Keratinocyte (primary cell): ENCODE data around the gene JAM3. TPM values are rescaled to one million over a fixed set of nuclear protein-coding genes. Genes with fewer than 3 reads are reported as not detected.

Experiments used
- DNase-seq: peaks from one replicate; pipeline ENCODE4 v3.0.0-alpha.2; 2011; ENCODE audit warnings: low read depth, missing footprints, low spot score
- FAIRE-seq: peaks from 2 replicates; lab custom pipeline; 2011; peaks lifted over from hg19 to GRCh38; lab: Jason Lieb, UNC
- H2AFZ ChIP-seq: 2 replicates; pipeline ENCODE4 v1.6.0; 2012; ENCODE audit warnings: low read length, control low read depth, inconsistent platforms; ENCODE audit not compliant: control insufficient read depth
- H3K27ac ChIP-seq: 2 replicates; pipeline ENCODE4 v1.5.1; 2011; ENCODE audit warnings: low read length; ENCODE audit not compliant: control insufficient read depth, insufficient read depth
- H3K27me3 ChIP-seq: 3 replicates; pipeline ENCODE4 v1.6.0; 2011; ENCODE audit warnings: low read length; ENCODE audit not compliant: control insufficient read depth, insufficient read depth; ENCODE audit errors: extremely low read depth
- H3K36me3 ChIP-seq, 2 experiments: 2 replicates in 1 of 2; 3 replicates in 1 of 2; pipeline ENCODE4 v1.5.1; 2011; ENCODE audit warnings: low read length in 2 of 2, mild to moderate bottlenecking in 1 of 2; ENCODE audit not compliant: control insufficient read depth in 2 of 2, insufficient read depth in 2 of 2; ENCODE audit errors: extremely low read depth in 1 of 2
- H3K4me1 ChIP-seq: 3 replicates; pipeline ENCODE4 v1.5.1; 2011; ENCODE audit warnings: low read length; ENCODE audit not compliant: control insufficient read depth, insufficient read depth; ENCODE audit errors: extremely low read depth
- H3K4me2 ChIP-seq: 3 replicates; pipeline ENCODE4 v1.6.0; 2011; ENCODE audit warnings: low read depth, low read length; ENCODE audit not compliant: control insufficient read depth, insufficient read depth; ENCODE audit errors: extremely low read depth
- H3K4me3 ChIP-seq, 3 experiments: fragments of 200-600 bp in 1 of 3; sonication (generic) in 1 of 3; 2 replicates in 2 of 3; 3 replicates in 1 of 3; pipeline ENCODE4 v1.5.1; 2011 to 2016; ENCODE audit warnings: low read length in 3 of 3, mild to moderate bottlenecking in 3 of 3, control low read depth in 2 of 3, inconsistent platforms in 1 of 3, low read depth in 1 of 3, mixed read lengths in 1 of 3, mixed run types in 1 of 3, moderate library complexity in 1 of 3; ENCODE audit not compliant: control insufficient read depth in 2 of 3, insufficient read depth in 2 of 3; ENCODE audit errors: extremely low read depth in 1 of 3
- H3K79me2 ChIP-seq: 2 replicates; pipeline ENCODE4 v1.6.0; 2012; ENCODE audit warnings: low read length; ENCODE audit not compliant: control insufficient read depth, insufficient read depth
- H3K9ac ChIP-seq: 3 replicates; pipeline ENCODE4 v1.6.0; 2011; ENCODE audit warnings: low read length; ENCODE audit not compliant: control insufficient read depth, insufficient read depth; ENCODE audit errors: extremely low read depth
- H3K9me1 ChIP-seq: 3 replicates; pipeline ENCODE4 v1.6.0; 2011; ENCODE audit warnings: low read length; ENCODE audit not compliant: control insufficient read depth, insufficient read depth; ENCODE audit errors: extremely low read depth
- H3K9me3 ChIP-seq: 2 replicates; pipeline ENCODE4 v1.5.1; 2012; ENCODE audit warnings: low read depth, low read length; ENCODE audit not compliant: control insufficient read depth
- H4K20me1 ChIP-seq: 3 replicates; pipeline ENCODE4 v1.6.0; 2011; ENCODE audit warnings: low read length; ENCODE audit not compliant: control insufficient read depth, insufficient read depth; ENCODE audit errors: extremely low read depth
- EZH2 ChIP-seq: IDR thresholded peaks from one replicate; pipeline ENCODE4 v1.6.1; 2012; ENCODE audit warnings: inconsistent platforms, mild to moderate bottlenecking, low read length, moderate library complexity
- dilution Hi-C: fragments of 300-500 bp; cut with MboI; formaldehyde crosslinking; loops from one replicate; pipeline ENCODE4 v1.7.0; 2020; ENCODE audit warnings: low sequenced_read_pairs; ENCODE audit not compliant: extremely low pct_ligation_motif_present
- polyA plus RNA-seq, 5 experiments: library from polyadenylated mRNA; depleted of rRNA in 3 of 5; stranded (reverse) in 3 of 5; stranded (forward) in 1 of 5; unstranded in 1 of 5; fragments of >200 nt; gene quantifications; 1 replicate in 1 of 5; 2 replicates in 3 of 5; 3 replicates in 1 of 5; pipeline versions ENCODE4 v1.2.1 to v1.2.3, GENCODE V29; 2011 to 2012; ENCODE audit warnings: missing spikeins in 2 of 5, low read depth in 1 of 5, low replicate concordance in 1 of 5
- TF ChIP-seq, protein P1 (sequence below), 3 experiments: IDR thresholded peaks in 1 of 3; conservative IDR thresholded peaks in 1 of 3; optimal IDR thresholded peaks in 1 of 3; 2 replicates in 2 of 3; 3 replicates in 1 of 3; pipeline versions ENCODE3 to v1.5.1; 2011; ENCODE audit warnings: low read length in 3 of 3, mild to moderate bottlenecking in 3 of 3, moderate library complexity in 2 of 3, control low read depth in 1 of 3, inconsistent platforms in 1 of 3; ENCODE audit not compliant: insufficient read depth in 2 of 3; ENCODE audit errors: extremely low read depth in 1 of 3

Gene JAM3
- polyA plus RNA-seq, 1 donor (not counting 4 experiments of a cell fraction or from before 2014, with no cell fraction given): 11.4 TPM

DNA sequence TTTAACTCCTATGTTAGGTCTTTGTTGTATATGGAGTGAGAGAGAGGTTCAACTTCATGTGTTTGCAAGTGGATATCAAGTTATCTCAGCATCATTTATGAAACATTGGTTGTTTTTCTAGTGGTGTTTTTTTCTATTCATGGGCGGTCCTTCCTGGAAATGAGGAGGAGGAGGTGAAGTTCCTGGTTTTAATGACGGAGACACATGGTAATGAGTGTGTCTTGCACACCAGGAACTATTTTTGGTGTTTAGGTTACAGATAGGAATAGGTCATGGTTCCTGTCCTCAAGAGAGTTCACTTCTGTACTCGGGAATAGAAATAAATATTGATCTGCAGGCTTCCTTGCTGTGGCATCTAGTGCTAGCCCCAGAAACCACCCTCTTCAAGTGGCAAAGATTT, 74.9 kb downstream of the JAM3 start:
- Histone ChIP-seq H3K4me1 (no peaks in the 10 kb centered on the region), H3K36me3 (peaks cover 0 to 1% of the 10 kb centered on the region in 2 experiments), H3K79me2 (no peaks in the 10 kb centered on the region), H3K4me2 (no peak overlapping the region), H4K20me1 (no peaks in the 10 kb centered on the region), H3K9ac (no peak overlapping the region), H3K9me1 (no peaks in the 10 kb centered on the region), H3K4me3 (no peak overlapping the region), H3K27ac (no peak overlapping the region), H3K9me3 (no peaks in the 10 kb centered on the region), H2AFZ (no peak overlapping the region), H3K27me3 (no peaks in the 10 kb centered on the region)
- FAIRE-seq: no peak
- no peak for DNase-seq
- TF ChIP-seq, protein P1, sequence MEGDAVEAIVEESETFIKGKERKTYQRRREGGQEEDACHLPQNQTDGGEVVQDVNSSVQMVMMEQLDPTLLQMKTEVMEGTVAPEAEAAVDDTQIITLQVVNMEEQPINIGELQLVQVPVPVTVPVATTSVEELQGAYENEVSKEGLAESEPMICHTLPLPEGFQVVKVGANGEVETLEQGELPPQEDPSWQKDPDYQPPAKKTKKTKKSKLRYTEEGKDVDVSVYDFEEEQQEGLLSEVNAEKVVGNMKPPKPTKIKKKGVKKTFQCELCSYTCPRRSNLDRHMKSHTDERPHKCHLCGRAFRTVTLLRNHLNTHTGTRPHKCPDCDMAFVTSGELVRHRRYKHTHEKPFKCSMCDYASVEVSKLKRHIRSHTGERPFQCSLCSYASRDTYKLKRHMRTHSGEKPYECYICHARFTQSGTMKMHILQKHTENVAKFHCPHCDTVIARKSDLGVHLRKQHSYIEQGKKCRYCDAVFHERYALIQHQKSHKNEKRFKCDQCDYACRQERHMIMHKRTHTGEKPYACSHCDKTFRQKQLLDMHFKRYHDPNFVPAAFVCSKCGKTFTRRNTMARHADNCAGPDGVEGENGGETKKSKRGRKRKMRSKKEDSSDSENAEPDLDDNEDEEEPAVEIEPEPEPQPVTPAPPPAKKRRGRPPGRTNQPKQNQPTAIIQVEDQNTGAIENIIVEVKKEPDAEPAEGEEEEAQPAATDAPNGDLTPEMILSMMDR (optimal IDR thresholded peaks at IDR 0.05 in 1 of 3, IDR thresholded peaks at IDR 0.05 in 1 of 3, conservative IDR thresholded peaks at IDR 0.05 in 1 of 3; ENCODE audit: extremely low read depth in 1 of 3, insufficient read depth in 2 of 3, low read length in 3 of 3): no peak
- no peak for TF ChIP-seq EZH2
- dilution Hi-C loops: no loop called here

- dilution Hi-C loops: no loop called here
- H3K9me3 ChIP-seq: no peaks in the 10 kb centered on the region
Observed at GRCh38 chr11:134144744-134145143, 75.9 kb downstream of the JAM3 start.

More at GRCh38 chr11:134144744-134145143, 75.9 kb downstream of the JAM3 start:
- H3K4me1 ChIP-seq: no peaks in the 10 kb centered on the region
- FAIRE-seq: no peak
- H3K4me3 ChIP-seq: no peak overlapping the region
- no peaks in the 10 kb centered on the region for H3K27me3 ChIP-seq
- H3K4me2 ChIP-seq: no peak overlapping the region
- no peak overlapping the region for H2AFZ ChIP-seq
- H4K20me1 ChIP-seq: no peaks in the 10 kb centered on the region
- no peak overlapping the region for H3K27ac ChIP-seq
- DNase-seq: no peak
- no peaks in the 10 kb centered on the region for H3K79me2 ChIP-seq
- H3K9me1 ChIP-seq: no peaks in the 10 kb centered on the region
- no peak overlapping the region for H3K9ac ChIP-seq
- no peak for TF ChIP-seq EZH2
- TF ChIP-seq, protein P1 (optimal IDR thresholded peaks at IDR 0.05 in 1 of 3, IDR thresholded peaks at IDR 0.05 in 1 of 3, conservative IDR thresholded peaks at IDR 0.05 in 1 of 3; ENCODE audit: extremely low read depth in 1 of 3, insufficient read depth in 2 of 3, low read length in 3 of 3): no peak
- peaks cover 5 to 6% of the 10 kb centered on the region in 2 experiments for H3K36me3 ChIP-seq
